GM21723 (cell line): Measurements from ENCODE around the gene KCTD15.

ENCODE experiments used
- ATAC-seq: cut with Tn5 transposase; IDR thresholded peaks from one replicate; pipeline ENCODE4 v1.9.1; 2021; ENCODE audit warnings: mild to moderate bottlenecking, moderate library complexity; ENCODE audit not compliant: unreplicated experiment

The KCTD15 gene

GRCh38 chr19:33845498-33845897 lies 48.8 kb downstream of the KCTD15 start:
- no peak for ATAC-seq

- ATAC-seq = no peak
Measured at GRCh38 chr19:33849551-33850147, 53.0 kb downstream of the KCTD15 start.

GRCh38 chr19:33859016-33859415 lies 62.3 kb downstream of the KCTD15 start:
- ATAC-seq = no peak

DNA sequence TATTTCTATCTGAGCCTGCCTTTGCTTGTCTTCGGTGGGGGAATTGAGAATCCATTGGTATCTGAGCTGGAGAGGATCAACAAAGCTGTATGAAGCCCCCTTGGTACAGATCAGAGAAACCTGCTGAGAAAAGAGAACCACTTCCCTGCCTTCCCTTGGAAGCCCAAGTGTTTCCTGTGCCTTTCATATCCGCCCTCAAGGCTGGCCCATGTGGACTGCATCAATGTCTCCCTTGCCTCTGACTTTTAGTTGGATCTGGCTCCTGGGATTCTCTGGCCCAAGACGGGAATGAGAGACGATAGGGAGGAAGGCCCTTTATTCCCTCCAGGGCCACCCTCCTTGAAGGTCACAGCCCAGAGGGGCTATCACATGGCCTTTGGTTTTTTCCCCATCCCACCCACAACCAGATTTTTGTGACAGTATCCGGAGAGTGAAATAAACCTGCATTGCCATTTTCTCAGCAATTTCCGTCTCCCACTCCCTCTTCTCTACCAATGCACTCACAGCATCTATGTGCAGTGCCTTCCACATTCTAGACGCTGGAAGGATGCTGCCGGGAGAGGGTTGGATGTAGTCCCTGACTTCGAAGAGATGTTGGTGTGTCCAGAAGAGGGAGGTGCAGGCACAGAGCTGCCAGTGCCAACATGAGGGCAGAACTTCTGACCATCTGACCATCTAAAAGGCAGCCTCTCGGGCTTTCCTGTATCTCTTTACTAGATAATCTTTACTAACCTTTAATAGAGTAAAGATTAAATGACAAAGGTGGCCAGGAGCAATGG lies 63.8 kb downstream of the KCTD15 start:
- no peak for ATAC-seq

GRCh38 chr19:33861950-33862349 lies 65.3 kb downstream of the KCTD15 start:
- no peak for ATAC-seq

GRCh38 chr19:33862981-33863380 lies 66.3 kb downstream of the KCTD15 start:
- no peak for ATAC-seq

GRCh38 chr19:33863436-33863835 lies 66.8 kb downstream of the KCTD15 start:
- no peak for ATAC-seq

- ATAC-seq = no peak
Measured at GRCh38 chr19:33864311-33864850, 67.7 kb downstream of the KCTD15 start.

- no peak for ATAC-seq
Measured at GRCh38 chr19:33865306-33865705, 68.6 kb downstream of the KCTD15 start.
